IPS DF 6.9 (cell line): ENCODE measurements around the gene RNF39.

Source experiments
- DNase-seq: peaks from one replicate; pipeline ENCODE4 v3.0.0-alpha.2; 2013; ENCODE audit warnings: low read depth, low spot score
- H3K27ac ChIP-seq: one replicate; pipeline ENCODE4 v1.5.1; 2013; ENCODE audit warnings: low read length, control low read depth
- H3K27me3 ChIP-seq: 2 replicates; pipeline ENCODE4 v1.6.1; 2013; ENCODE audit warnings: mild to moderate bottlenecking, low read length; ENCODE audit not compliant: control insufficient read depth, insufficient read depth
- H3K36me3 ChIP-seq: 2 replicates; pipeline ENCODE4 v1.6.1; 2013; ENCODE audit warnings: low read length; ENCODE audit not compliant: control insufficient read depth, insufficient read depth
- H3K4me1 ChIP-seq: 2 replicates; pipeline ENCODE4 v1.6.1; 2013; ENCODE audit warnings: low read length; ENCODE audit not compliant: control insufficient read depth, insufficient read depth
- H3K4me3 ChIP-seq: 2 replicates; pipeline ENCODE4 v1.5.1; 2013; ENCODE audit warnings: mild to moderate bottlenecking, low read length
- H3K9me3 ChIP-seq: 2 replicates; pipeline ENCODE4 v1.6.1; 2013; ENCODE audit warnings: low read length, inconsistent platforms; ENCODE audit not compliant: control insufficient read depth, insufficient read depth
- WGBS: extraction: QIAGEN DNeasy Blood & Tissue Kit; methylation state at CpG from one replicate; pipeline ENCODE4 v1.1.7; 2013; ENCODE audit warnings: mixed read lengths, missing lambda C conversion rate; ENCODE audit not compliant: insufficient read length, insufficient coverage; 5-methylcytosine and 5-hydroxymethylcytosine counted together

RNF39 gene

GRCh38 chr6:30055513-30055912 lies 20.1 kb downstream of the RNF39 start:
- H3K9me3 ChIP-seq = no peaks in the 10 kb centered on the region
- H3K36me3 ChIP-seq = no peaks in the 10 kb centered on the region
- no peaks in the 10 kb centered on the region for H3K4me1 ChIP-seq
- no CpG with 5 or more reads among the region's 1 CpG for WGBS
- H3K27ac ChIP-seq = no peak overlapping the region
- no peaks in the 10 kb centered on the region for H3K27me3 ChIP-seq
- DNase-seq = no peak
- no peak overlapping the region for H3K4me3 ChIP-seq

DNA sequence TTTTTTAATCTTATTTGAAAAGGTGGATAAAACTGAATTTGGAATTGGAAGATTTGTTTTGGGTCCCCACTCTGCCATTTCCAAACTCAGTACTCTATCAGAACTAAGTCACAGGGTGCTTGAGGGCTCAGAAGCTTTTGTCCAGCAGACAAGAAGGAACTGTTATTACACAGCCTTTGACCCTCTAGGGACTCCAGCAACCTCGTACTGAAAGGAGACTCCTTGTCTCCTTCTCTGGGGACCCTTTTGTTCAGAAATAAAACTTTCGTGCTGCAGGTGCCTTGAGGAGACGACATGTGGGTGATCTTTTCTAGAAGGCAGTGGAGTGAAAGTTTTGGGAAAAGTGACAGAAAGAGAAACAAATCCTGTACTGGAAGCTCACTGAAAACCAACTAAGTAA lies 21.9 kb downstream of the RNF39 start:
- H3K36me3 ChIP-seq = no peaks in the 10 kb centered on the region
- H3K27me3 ChIP-seq = no peaks in the 10 kb centered on the region
- no peak overlapping the region for H3K4me3 ChIP-seq
- H3K9me3 ChIP-seq = no peaks in the 10 kb centered on the region
- H3K4me1 ChIP-seq = no peaks in the 10 kb centered on the region
- H3K27ac ChIP-seq = no peak overlapping the region
- DNase-seq = no peak
- WGBS = no CpG with 5 or more reads among the region's 3 CpGs

- H3K9me3 ChIP-seq = no peaks in the 10 kb centered on the region
- H3K36me3 ChIP-seq = no peaks in the 10 kb centered on the region
- no peak overlapping the region for H3K4me3 ChIP-seq
- WGBS = no CpG with 5 or more reads among the region's 2 CpGs
- H3K4me1 ChIP-seq = no peaks in the 10 kb centered on the region
- no peak for DNase-seq
- no peak overlapping the region for H3K27ac ChIP-seq
- no peaks in the 10 kb centered on the region for H3K27me3 ChIP-seq
These were observed 28.3 kb downstream of the RNF39 start for GRCh38 chr6:30047220-30047619.

GRCh38 chr6:30044630-30045029 lies 30.9 kb downstream of the RNF39 start:
- H3K27me3 ChIP-seq = no peaks in the 10 kb centered on the region
- H3K9me3 ChIP-seq = no peaks in the 10 kb centered on the region
- H3K4me3 ChIP-seq = no peak overlapping the region
- H3K4me1 ChIP-seq = no peaks in the 10 kb centered on the region
- H3K36me3 ChIP-seq = no peaks in the 10 kb centered on the region
- no CpG with 5 or more reads among the region's 2 CpGs for WGBS
- no peak overlapping the region for H3K27ac ChIP-seq
- DNase-seq = no peak

DNA sequence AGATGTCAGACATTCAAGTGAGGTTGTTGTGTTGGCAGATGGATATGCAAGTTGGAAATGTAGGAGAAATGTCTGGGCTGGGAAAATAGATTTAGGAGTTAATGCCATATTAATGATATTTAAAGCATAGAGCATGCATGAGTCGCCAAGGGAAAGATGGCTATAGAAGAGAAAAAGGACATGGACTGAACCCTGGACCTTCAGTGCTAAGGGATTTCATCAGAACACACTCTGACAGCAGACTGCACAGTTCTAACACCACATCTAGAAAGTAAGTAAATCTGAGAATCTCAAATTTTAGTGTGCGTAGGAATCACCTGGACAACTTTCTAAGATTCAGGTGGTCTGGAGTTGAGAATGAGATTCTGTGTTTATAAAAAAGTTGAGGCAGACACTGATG lies 31.8 kb downstream of the RNF39 start:
- WGBS = no CpG with 5 or more reads among the region's 2 CpGs
- Histone ChIP-seq H3K27ac (no peak overlapping the region), H3K36me3 (no peaks in the 10 kb centered on the region), H3K4me1 (no peaks in the 10 kb centered on the region), H3K27me3 (no peaks in the 10 kb centered on the region), H3K4me3 (no peak overlapping the region), H3K9me3 (no peaks in the 10 kb centered on the region)
- DNase-seq = no peak

DNA sequence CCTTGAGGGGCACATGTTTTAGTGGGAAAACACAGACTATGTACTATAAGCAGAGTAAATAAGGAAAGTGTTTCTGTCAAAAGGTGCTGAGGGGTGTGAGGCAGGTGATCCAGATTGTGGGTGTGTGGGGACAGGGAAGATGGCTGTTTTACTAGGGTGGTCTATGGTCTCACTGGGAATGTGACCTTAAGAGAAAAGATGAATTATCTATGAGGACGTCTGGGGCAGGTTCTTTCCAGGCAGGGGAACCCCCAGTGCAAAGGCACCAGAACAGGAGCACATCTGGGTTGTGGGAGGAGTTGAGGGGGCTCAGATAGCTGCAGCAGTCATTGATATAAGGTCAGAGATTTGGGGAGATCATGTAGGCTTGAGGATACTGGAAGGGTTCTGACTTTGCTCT lies 32.7 kb downstream of the RNF39 start:
- Histone ChIP-seq H3K4me3 (no peak overlapping the region), H3K27me3 (no peaks in the 10 kb centered on the region), H3K4me1 (no peaks in the 10 kb centered on the region), H3K9me3 (no peaks in the 10 kb centered on the region), H3K27ac (no peak overlapping the region), H3K36me3 (no peaks in the 10 kb centered on the region)
- no CpG with 5 or more reads among the region's 1 CpG for WGBS
- no peak for DNase-seq

DNA sequence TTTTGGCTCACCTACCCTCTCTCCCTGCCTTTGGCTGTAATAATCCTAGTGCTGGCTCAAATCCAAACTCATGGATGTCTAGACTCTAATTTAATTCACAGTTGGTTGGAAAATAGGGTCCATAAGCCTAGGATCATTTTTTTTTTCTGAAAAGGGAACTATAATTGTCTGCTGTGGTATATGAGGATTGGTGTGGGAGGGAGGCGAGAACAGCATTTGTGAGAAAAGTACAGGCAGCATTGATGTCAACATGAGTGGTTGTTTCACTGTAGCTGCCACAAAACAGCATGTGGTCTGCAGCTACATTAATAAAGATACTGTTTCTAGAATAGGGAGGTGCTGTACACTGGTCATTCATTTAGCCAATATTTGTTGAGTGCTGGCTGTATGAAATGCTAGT lies 33.1 kb downstream of the RNF39 start:
- Histone ChIP-seq H3K4me1 (no peaks in the 10 kb centered on the region), H3K27me3 (no peaks in the 10 kb centered on the region), H3K36me3 (no peaks in the 10 kb centered on the region), H3K9me3 (no peaks in the 10 kb centered on the region), H3K4me3 (no peak overlapping the region), H3K27ac (no peak overlapping the region)
- no CpG with 5 or more reads among the region's 1 CpG for WGBS
- DNase-seq = no peak

GRCh38 chr6:30041821-30042220 lies 33.7 kb downstream of the RNF39 start:
- Histone ChIP-seq H3K27me3 (no peaks in the 10 kb centered on the region), H3K9me3 (no peaks in the 10 kb centered on the region), H3K27ac (no peak overlapping the region), H3K4me1 (no peaks in the 10 kb centered on the region), H3K36me3 (no peaks in the 10 kb centered on the region), H3K4me3 (no peak overlapping the region)
- DNase-seq = no peak
- no CpG with 5 or more reads among the region's 4 CpGs for WGBS

DNA sequence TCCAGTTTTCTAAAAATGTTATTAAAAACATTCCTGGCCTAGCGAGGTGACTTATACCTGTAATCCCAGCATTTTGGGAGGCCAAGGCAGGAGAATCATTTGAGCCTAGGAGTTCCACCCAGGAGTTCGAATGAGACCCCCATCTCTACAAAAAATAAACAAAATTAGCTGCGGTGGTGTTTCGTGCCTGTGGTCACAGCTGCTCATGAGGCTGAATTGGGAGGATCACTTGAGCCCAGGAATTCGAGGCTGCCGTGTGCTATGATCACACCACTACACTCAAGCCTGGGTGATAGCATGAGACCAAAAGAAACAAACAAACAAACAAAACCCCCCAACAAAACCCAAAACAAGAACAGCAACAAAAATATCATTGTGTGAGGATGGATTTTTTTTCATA lies 34.3 kb downstream of the RNF39 start:
- no peaks in the 10 kb centered on the region for H3K36me3 ChIP-seq
- no peak overlapping the region for H3K27ac ChIP-seq
- no peak overlapping the region for H3K4me3 ChIP-seq
- no peaks in the 10 kb centered on the region for H3K27me3 ChIP-seq
- DNase-seq = no peak
- no CpG with 5 or more reads among the region's 6 CpGs for WGBS
- H3K4me1 ChIP-seq = no peaks in the 10 kb centered on the region
- no peaks in the 10 kb centered on the region for H3K9me3 ChIP-seq

- H3K27ac ChIP-seq = no peak overlapping the region
- H3K4me3 ChIP-seq = no peak overlapping the region
- H3K9me3 ChIP-seq = no peaks in the 10 kb centered on the region
- DNase-seq = no peak
- WGBS = no CpG with 5 or more reads among the region's 4 CpGs
- no peaks in the 10 kb centered on the region for H3K36me3 ChIP-seq
- H3K27me3 ChIP-seq = no peaks in the 10 kb centered on the region
- no peaks in the 10 kb centered on the region for H3K4me1 ChIP-seq
These were observed 38.3 kb downstream of the RNF39 start for GRCh38 chr6:30037182-30037788.

DNA sequence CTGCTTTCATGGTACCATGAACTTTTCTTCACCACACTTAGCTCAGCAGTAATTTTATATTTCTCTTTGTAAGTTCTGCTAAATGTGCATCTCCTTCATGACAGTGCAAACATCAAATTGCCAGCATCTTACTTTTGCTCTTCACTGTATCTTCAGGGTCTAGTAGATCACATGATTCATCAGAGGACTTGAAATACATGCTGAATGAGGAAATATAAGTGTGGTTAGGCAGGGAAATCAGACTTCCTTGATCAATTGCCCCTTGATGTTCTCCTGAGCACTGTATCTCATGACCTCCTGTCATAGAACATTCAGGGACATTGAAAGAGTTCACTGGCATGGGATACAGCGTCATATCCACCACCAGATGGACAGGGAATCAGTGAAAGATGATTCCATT lies 39.8 kb downstream of the RNF39 start:
- H3K27me3 ChIP-seq = no peaks in the 10 kb centered on the region
- WGBS = no CpG with 5 or more reads among the region's 1 CpG
- no peaks in the 10 kb centered on the region for H3K9me3 ChIP-seq
- no peak overlapping the region for H3K27ac ChIP-seq
- no peak for DNase-seq
- no peak overlapping the region for H3K4me3 ChIP-seq
- H3K36me3 ChIP-seq = no peaks in the 10 kb centered on the region
- no peaks in the 10 kb centered on the region for H3K4me1 ChIP-seq
